NCI-H1436 treated with DMSO at 0.1 percent for 48 hours (cell line): ENCODE results near the gene ADH7.
A peak's percentile ranks its signal among the peaks of the same experiment; 100 is the strongest.

ENCODE experiments used
- DNase-seq: peaks from one replicate; lab custom pipeline; 2025; lab: John Stamatoyannopoulos, UW

The ADH7 gene

GRCh38 chr4:99435154-99435553, at the start of gene ADH7:
Gene ADH7, minus strand, starts transcription at chr4:99435342. Its CDS starts 109 bp downstream, at chr4:99435233.
- no peak for DNase-seq

GRCh38 chr4:99483636-99484035, 48.5 kb upstream of the ADH7 start:
- DNase-seq: no peak

- DNase-seq: no peak
Measured at GRCh38 chr4:99473131-99473530, 38.0 kb upstream of the ADH7 start.

- no peak for DNase-seq
Measured at GRCh38 chr4:99471896-99472295, 36.8 kb upstream of the ADH7 start.

DNA sequence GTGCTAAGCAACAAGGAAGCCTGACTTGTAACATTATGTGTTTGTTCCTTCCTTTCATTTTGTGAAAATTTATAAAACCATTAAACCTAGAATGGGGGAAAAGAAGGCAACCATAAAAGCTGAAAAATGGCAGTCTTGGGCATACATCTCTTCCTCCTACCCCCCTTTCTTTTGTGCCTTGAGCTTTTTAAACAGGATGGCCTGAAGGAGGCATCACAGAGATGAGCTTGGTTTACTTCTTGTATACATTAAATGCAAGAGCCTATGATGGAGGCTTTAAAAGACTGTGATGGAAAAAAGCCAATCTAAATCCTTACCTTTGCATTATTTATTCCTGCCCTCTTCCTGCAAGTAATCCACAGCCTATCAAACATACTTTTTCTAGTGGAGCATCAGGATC, 36.2 kb upstream of the ADH7 start:
- no peak for DNase-seq

DNA sequence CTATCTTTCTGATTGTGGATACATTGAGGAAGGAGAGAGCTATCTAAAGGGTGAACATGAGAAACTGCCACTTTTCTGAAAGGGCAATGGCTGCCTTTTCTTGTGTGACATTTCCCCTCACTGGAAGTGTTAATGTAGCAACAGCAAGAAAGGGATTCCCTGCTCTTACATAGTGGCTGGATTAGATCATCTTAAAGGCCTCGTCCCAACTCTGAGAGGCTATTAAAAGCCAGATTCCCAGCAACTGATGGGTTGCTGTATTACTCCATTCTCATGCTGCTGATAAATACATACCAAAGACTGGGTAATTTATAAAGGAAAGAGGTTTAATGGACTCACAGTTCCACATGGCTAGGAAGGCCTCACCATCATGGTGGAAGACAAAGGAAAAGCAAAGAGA, 33.7 kb upstream of the ADH7 start:
- no peak for DNase-seq

- no peak for DNase-seq
Measured at GRCh38 chr4:99467887-99468286, 32.7 kb upstream of the ADH7 start.

DNA sequence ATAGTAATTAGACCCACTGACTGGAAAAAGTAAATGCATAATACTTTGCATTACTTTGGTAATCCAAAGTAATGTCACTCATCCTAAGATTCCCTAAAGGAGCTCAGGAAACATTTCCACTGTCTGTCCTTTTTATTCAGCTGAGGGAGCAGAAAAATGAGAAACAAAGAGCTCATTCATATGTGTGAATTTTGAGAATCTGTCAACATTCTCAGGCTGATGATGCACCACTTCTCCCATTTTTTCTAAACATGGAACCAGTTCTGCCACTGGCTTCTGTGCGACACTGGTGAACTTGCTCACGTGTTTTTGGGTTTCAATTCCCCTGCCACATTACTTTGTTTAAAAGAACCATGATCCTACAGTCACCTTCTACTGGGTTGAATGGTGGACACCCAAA, 28.4 kb upstream of the ADH7 start:
- no peak for DNase-seq

DNA sequence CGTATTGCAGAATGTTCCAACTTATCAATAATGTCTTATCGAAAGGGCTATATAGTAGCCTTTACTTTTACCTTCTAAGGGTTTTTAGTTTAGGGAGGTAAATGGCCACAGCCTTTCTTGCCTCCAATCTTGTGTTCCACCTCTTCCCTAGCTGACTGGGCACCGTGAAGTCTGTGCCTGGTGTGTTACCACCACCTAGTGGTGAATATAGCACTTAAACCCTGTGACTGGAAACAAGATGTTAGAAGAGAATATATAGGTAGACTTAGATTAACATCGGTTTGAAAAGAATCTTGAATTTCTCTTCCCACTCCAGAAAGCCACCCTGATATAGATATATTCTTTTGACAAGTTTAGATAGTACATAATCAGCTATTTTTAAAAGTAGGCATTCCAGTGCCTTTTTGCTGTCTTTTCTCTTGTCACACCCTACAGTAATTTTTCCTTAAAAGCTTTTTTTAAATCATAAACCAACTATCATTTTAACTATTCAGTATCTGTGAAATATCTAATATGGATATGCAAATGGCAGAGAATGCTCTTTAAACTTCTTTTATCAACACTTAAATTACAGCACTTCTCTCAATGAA, 27.8 kb upstream of the ADH7 start:
- DNase-seq: peak; percentile 1

DNA sequence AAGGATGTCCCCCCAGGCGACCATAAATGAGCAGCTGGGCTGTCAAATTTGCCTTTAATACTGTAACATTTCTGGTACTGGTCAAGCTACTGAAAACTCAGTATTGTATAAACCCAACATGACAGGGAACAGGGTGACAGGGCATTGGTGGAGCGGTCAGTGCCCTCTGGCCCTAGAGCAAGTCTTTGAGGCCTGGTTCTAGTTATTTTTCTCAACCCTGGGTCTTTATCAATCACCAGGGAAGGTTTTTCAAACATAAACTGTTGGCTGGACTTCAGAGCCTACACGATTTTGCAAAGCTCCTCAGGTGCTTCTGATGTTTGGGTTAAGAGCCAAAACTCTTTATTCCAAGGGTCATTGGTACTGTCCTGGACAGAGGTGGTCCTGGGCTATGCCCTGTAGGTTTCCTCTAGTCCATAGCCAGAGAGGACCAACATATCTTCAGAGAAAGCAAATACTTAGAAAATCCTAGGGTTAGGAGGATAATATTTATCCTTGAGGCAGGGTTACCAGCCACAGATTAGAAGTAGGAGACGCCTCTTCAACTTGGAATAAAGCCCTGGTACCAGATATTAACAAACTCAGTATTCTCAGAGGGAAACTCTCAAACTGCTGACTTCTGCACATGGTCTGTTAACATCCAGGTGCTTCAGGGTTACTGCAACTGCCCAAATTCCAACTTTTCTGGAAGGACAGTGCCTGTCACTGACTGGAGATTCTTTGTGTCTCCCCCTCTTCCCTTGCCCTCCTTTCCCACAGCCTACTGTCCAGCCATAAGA, 26.7 kb upstream of the ADH7 start:
- DNase-seq: no peak

DNA sequence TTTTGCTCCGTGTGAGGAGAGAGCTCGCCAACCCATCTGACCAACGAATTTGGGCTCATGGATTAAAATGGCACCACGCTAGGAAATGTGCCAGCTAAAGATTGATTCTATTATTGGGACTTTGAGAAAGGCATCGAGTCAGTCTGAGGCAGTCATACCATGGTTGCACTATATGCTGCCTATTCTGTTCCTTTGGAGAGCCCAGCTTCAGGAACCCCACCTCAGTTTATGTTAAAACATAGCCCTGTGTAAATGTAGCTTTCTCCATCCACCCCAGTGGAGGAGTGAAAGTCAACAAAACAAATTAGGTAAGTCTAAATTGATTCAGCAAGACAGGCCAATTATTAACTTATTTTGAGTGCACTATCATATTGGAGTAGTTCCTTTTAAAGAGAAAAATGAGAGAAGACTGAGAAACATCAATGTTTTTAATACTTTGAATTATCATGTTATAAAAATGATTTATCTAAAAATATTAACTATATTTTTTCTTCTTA, 24.5 kb upstream of the ADH7 start:
- no peak for DNase-seq

- DNase-seq: no peak
Measured at GRCh38 chr4:99458911-99459447, 23.8 kb upstream of the ADH7 start.

DNA sequence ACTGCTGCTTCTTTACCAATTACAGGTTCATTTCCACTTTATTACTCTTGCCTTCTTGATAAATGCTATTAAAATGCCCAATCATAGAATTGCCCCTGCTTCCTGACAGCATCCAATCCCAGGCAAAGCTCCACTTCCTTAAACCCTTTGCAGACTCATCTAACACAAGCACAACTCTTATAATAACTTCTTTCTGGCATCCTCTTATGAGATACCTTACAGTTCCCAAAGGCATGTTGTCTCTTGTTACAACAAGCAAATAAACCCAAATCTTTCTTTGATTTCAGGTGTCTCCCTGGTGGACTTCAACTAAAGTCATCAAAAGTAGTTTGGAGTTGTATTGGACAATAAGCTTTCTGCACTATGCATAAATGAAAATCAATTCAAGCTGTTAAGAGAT, 22.5 kb upstream of the ADH7 start:
- no peak for DNase-seq

- no peak for DNase-seq
Measured at GRCh38 chr4:99457270-99457669, 22.1 kb upstream of the ADH7 start.

- DNase-seq: no peak
Measured at GRCh38 chr4:99447513-99447912, 12.4 kb upstream of the ADH7 start.

DNA sequence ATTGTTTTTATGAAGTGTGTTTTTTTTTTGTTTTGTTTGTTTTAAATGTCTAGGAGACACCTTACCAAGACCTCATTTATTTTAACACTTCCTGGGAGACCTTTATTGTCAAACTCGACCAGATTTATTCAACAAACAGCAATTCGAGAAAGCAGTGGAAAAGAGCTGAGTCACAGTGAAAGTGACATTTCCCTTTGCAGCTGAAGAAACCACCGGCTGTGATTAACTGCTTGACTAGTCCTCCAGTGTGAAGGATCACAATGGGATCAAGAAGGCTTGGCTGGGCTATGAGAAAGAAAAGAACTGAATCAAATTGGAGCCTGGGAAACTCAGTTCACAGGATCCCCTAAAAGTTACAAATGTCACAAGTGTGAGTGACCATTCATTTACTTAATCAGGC, 11.9 kb upstream of the ADH7 start:
- DNase-seq: no peak

DNA sequence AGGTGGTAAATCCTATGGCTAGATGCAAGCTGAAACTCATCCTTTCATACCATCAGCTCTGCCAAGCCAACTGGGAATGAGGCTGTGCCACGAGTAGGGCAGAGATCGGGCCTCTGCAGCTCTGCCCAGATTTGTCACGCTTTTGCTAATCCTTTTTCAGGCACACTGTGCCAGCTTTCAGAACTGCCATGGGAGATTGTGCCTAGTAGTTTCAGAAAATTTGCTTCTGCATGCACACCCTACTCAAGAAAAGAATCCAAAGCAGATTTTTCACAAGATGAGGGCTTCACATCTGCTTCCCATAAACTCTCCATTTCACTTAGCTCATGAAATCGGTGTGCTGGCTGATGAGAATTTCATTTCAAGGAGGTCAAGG, 3.3 kb upstream of the ADH7 start:
- DNase-seq: no peak

- peak; percentile 51 for DNase-seq
Measured at GRCh38 chr4:99437723-99438404, 2.7 kb upstream of the ADH7 start.

DNA sequence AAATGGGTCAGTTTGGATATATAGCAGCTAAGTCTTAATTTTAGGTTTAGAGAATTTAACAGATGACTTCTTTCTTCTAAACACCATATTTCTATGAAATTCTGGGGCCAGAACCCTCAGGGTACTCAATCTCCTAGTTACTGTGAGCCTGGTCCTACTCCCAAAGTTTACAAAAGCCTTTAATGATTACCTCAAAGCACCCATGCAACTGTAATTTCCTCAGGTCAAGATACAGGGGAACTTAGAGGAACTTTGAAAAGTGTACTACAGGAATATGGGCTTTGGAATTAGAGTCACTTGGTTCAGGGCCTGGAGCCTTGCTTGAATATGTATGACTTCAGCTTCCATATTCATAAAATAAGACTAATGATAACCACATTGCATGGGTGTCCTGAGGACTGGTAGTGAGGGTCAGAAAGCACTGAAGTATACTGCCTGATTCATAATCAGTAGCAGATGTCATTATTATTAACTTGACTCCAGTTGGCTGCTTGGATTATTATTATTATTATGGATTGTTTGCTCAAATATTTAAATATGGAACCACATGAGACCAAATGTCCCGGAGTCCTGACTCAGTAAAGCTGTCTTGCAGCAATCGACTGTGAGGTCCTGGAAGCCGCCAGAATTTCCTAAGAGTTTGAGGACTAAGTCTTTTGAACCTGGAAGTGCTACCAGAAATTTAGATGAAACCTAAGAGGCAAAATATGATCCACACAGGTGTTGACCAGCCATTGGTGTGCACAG, 2.0 kb upstream of the ADH7 start:
- no peak for DNase-seq

DNA sequence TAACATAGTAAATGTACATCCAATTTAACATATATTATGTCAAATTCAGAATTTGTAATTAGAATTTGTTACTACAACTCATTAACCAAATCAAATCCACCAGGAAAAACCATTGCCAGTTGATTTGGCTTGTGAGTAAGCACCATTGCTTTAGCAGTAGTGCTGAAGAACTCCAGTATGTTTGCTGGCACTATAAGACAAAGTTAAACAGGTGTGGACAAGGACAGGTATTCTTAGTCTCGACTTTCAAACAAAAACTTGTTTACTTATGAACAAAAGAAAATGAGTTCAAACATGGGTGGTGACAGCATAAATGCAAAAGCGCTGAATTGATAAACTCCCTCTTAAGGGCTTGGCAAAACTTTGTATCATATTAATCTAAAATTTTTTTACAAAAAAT, 1.3 kb upstream of the ADH7 start:
- DNase-seq: no peak

DNA sequence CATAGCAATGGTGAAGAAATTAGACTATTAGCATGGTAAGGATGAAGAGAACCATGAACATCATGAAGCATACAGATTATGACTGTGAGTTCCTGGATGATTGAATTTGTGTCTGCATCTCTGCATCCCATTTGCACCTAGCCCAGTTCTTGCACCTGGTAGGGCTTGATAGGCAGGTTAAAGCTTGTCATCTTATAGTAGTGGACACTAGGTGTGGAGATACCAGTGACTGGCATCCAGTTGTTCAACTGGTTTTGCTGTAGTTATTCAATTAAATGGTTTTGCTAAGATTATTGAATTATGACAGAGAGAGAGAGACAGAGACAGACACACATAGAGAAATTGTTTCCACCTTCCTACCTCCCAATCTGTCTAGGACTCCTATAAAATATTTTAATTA, 5.0 kb downstream of the ADH7 start:
- no peak for DNase-seq

GRCh38 chr4:99417125-99417524, 18.0 kb downstream of the ADH7 start:
- DNase-seq: no peak
